T-cell (primary cell): ENCODE results near the gene PHRF1. TPM values are rescaled to one million over a fixed set of nuclear protein-coding genes. Genes with fewer than 3 reads are reported as not detected.
A peak's percentile ranks its signal among the peaks of the same experiment; 100 is the strongest.

ENCODE experiments used
- ATAC-seq, 4 experiments: fragments of 200-7000 bp in 3 of 4; fragments of 150-1000 bp in 1 of 4; cut with Tn5 transposase; replicated peaks in 1 of 4; 1 replicate in 3 of 4; 2 replicates in 1 of 4; pipeline ENCODE4 v1.10.0; 2021; ENCODE audit warnings: moderate library complexity in 3 of 4, mild to moderate bottlenecking in 2 of 4, moderate number of reproducible peaks in 1 of 4
- CTCF ChIA-PET, 2 donors: fragments of 300-600 bp; sonication (Branson Sonifier 250); formaldehyde crosslinking; loops; one replicate each; lab custom pipeline; 2022; ENCODE audit warnings: antibody characterized with exemption in 2 of 2; lab: Charles Lee
- POLR2A ChIA-PET, 2 donors: fragments of 300-600 bp; sonication (Branson Sonifier 250); formaldehyde crosslinking; loops; one replicate each; lab custom pipeline; 2022; ENCODE audit warnings: antibody characterized with exemption in 2 of 2; lab: Charles Lee
- DNase-seq, 35 experiments: peaks; one replicate each; pipeline versions ENCODE4 v3.0.0 to v3.0.0-alpha.2; 2013 to 2023
- H3K27ac ChIP-seq: one replicate; pipeline ENCODE4 v1.5.1; 2013; ENCODE audit warnings: low read length
- H3K27me3 ChIP-seq, 2 experiments: replicated peaks in 1 of 2; 1 replicate in 1 of 2; 2 replicates in 1 of 2; pipeline versions ENCODE4 v1.6.1 to v1.7.0; 2013; ENCODE audit warnings: low read length in 1 of 2, mixed read lengths in 1 of 2; ENCODE audit not compliant: control insufficient read depth in 2 of 2, insufficient read depth in 2 of 2; ENCODE audit errors: extremely low read depth in 1 of 2
- H3K36me3 ChIP-seq, 2 donors: 1 replicate in 1 of 2; 2 replicates in 1 of 2; pipeline versions ENCODE4 v1.6.1 to v1.7.0; 2013; ENCODE audit warnings: low read length in 1 of 2; ENCODE audit not compliant: control insufficient read depth in 2 of 2, insufficient read depth in 1 of 2; ENCODE audit errors: extremely low read depth in 1 of 2
- H3K4me1 ChIP-seq, 2 experiments: 1 replicate in 1 of 2; 2 replicates in 1 of 2; pipeline versions ENCODE4 v1.6.1 to v1.7.0; 2013; ENCODE audit warnings: low read length in 2 of 2, mixed read lengths in 1 of 2; ENCODE audit not compliant: insufficient read depth in 2 of 2, control insufficient read depth in 1 of 2; ENCODE audit errors: extremely low read depth in 1 of 2
- H3K4me3 ChIP-seq, 2 donors: 1 replicate in 1 of 2; 2 replicates in 1 of 2; pipeline versions ENCODE4 v1.5.1 to v1.7.0; 2013; ENCODE audit warnings: mild to moderate bottlenecking in 2 of 2, low read length in 1 of 2, moderate library complexity in 1 of 2; ENCODE audit not compliant: control insufficient read depth in 1 of 2; ENCODE audit errors: extremely low read depth in 1 of 2
- H3K9me3 ChIP-seq: 2 replicates; pipeline ENCODE4 v1.7.0; 2013
- H3K27ac Mint-ChIP-seq, 2 donors: one replicate each; pipeline ENCODE4 v1.8.0; 2020 to 2021; ENCODE audit warnings: mild to moderate bottlenecking in 2 of 2, mixed read lengths in 2 of 2
- H3K27me3 Mint-ChIP-seq, 2 donors: one replicate each; pipeline ENCODE4 v1.8.0; 2021 to 2022; ENCODE audit warnings: mixed read lengths in 2 of 2
- H3K36me3 Mint-ChIP-seq: one replicate; pipeline ENCODE4 v1.8.0; 2021; ENCODE audit warnings: mixed read lengths
- H3K4me1 Mint-ChIP-seq, 3 donors: one replicate each; pipeline ENCODE4 v1.8.0; 2020 to 2022; ENCODE audit warnings: mixed read lengths in 3 of 3, mild to moderate bottlenecking in 1 of 3
- H3K4me3 Mint-ChIP-seq, 3 donors: one replicate each; pipeline ENCODE4 v1.8.0; 2020 to 2022; ENCODE audit warnings: mild to moderate bottlenecking in 3 of 3, mixed read lengths in 3 of 3, moderate library complexity in 3 of 3
- H3K9me3 Mint-ChIP-seq, 3 donors: one replicate each; pipeline ENCODE4 v1.8.0; 2020 to 2022; ENCODE audit warnings: mixed read lengths in 3 of 3
- WGBS: methylation state at CpG from one replicate; pipeline ENCODE4 v1.1.5; 2013; ENCODE audit warnings: missing lambda C conversion rate; ENCODE audit not compliant: insufficient coverage; 5-methylcytosine and 5-hydroxymethylcytosine counted together
- total RNA-seq, 35 experiments: library from RNA in 6 of 35; stranded (reverse) in 6 of 35; fragments of 120-200 nt in 1 of 35; gene quantifications; one replicate each; pipeline versions ENCODE4 v1.2.1 to v1.2.4 and lab custom pipeline; 2013 to 2026

PHRF1 gene
- total RNA-seq, 5 donors from 2014 or later (not counting 1 experiment from before 2014, with no cell fraction given) = 40.2 to 69.4 (median 66.3) TPM

DNA sequence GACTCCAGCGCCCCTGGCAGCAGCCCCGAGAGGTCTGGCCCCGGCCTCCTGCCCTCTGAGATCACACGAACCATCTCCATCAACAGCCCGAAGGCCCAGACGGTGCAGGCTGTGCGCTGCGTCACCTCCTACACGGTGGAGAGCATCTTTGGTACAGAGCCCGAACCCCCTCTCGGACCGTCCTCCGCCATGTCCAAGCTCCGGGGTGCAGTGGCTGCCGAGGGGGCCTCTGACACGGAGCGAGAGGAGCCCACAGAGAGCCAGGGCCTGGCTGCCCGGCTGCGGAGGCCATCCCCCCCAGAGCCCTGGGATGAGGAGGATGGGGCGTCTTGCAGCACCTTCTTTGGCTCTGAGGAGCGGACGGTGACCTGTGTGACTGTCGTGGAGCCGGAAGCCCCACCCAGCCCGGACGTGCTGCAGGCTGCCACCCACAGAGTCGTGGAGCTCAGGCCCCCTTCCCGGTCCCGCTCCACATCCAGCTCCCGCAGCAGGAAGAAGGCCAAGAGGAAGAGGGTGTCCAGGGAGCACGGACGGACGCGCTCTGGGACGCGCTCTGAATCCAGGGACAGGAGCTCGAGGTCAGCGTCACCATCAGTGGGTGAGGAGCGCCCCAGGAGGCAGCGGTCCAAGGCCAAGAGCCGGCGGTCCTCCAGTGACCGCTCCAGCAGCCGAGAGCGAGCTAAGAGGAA lies 31.8 kb downstream of the PHRF1 start:
- H3K4me3 Mint-ChIP-seq = no peak overlapping the region
- H3K4me1 Mint-ChIP-seq = peaks cover 3 to 7% (median 4%) of the 10 kb centered on the region in 3 donors

GRCh38 chr11:608791-609251 lies 32.6 kb downstream of the PHRF1 start:
- POLR2A ChIA-PET = no interaction called here
- 91% methylated on average over 19 of the region's 28 CpGs for WGBS

More for the DNA sequence above, 31.8 kb downstream of the PHRF1 start:
- Histone ChIP-seq H3K27me3 (no peaks in the 10 kb centered on the region), H3K27ac (no peak overlapping the region), H3K9me3 (no peaks in the 10 kb centered on the region), H3K4me1 (peaks cover 0 to 9% of the 10 kb centered on the region in 2 experiments), H3K4me3 (no peak overlapping the region), H3K36me3 (peaks cover 36 to 97% of the 10 kb centered on the region in 2 donors)
- 97% methylated on average over 38 of the region's 45 CpGs for WGBS
- no peak overlapping the region for H3K27ac Mint-ChIP-seq
- ChIA-PET CTCF (no interaction called here), POLR2A (no interaction called here)
- no peaks in the 10 kb centered on the region for H3K27me3 Mint-ChIP-seq
- no peak for DNase-seq
- H3K36me3 Mint-ChIP-seq = peaks cover 23% of the 10 kb centered on the region
- H3K9me3 Mint-ChIP-seq = no peaks in the 10 kb centered on the region
- ATAC-seq = no peak

GRCh38 chr11:609341-609811 lies 33.1 kb downstream of the PHRF1 start:
- H3K36me3 Mint-ChIP-seq = peaks cover 19% of the 10 kb centered on the region
- no peak overlapping the region for H3K27ac Mint-ChIP-seq
- ChIA-PET POLR2A (no interaction called here), CTCF (no interaction called here)
- no peak overlapping the region for H3K4me3 ChIP-seq
- no peak overlapping the region for H3K27ac ChIP-seq
- no peaks in the 10 kb centered on the region for H3K9me3 ChIP-seq
- 92% methylated on average over 22 of the region's 28 CpGs for WGBS
- H3K9me3 Mint-ChIP-seq = no peaks in the 10 kb centered on the region
- H3K27me3 ChIP-seq = no peaks in the 10 kb centered on the region
- H3K4me3 Mint-ChIP-seq = no peak overlapping the region
- H3K4me1 ChIP-seq = peaks cover 4 to 21% of the 10 kb centered on the region in 2 experiments
- H3K4me1 Mint-ChIP-seq = peaks cover 4 to 16% (median 11%) of the 10 kb centered on the region in 3 donors
- ATAC-seq (no peak), DNase-seq (no peak)
- no peaks in the 10 kb centered on the region for H3K27me3 Mint-ChIP-seq
- H3K36me3 ChIP-seq = peaks cover 32 to 94% of the 10 kb centered on the region in 2 donors

More at GRCh38 chr11:608791-609251, 32.6 kb downstream of the PHRF1 start:
- DNase-seq = no peak
- Mint-ChIP-seq H3K9me3 (no peaks in the 10 kb centered on the region), H3K27me3 (no peaks in the 10 kb centered on the region), H3K4me1 (peaks cover 4 to 12% (median 7%) of the 10 kb centered on the region in 3 donors), H3K36me3 (peaks cover 23% of the 10 kb centered on the region), H3K27ac (peak overlapping the region in 1 of 2 donors; percentile 39), H3K4me3 (no peak overlapping the region)
- ATAC-seq = no peak
- Histone ChIP-seq H3K36me3 (peaks cover 36 to 95% of the 10 kb centered on the region in 2 donors), H3K9me3 (no peaks in the 10 kb centered on the region), H3K27me3 (no peaks in the 10 kb centered on the region), H3K27ac (no peak overlapping the region), H3K4me1 (peaks cover 2 to 15% of the 10 kb centered on the region in 2 experiments), H3K4me3 (no peak overlapping the region)
- CTCF ChIA-PET = no interaction called here

GRCh38 chr11:610146-610801 lies 34.0 kb downstream of the PHRF1 start:
- DNase-seq (no peak), ATAC-seq (no peak)
- Mint-ChIP-seq H3K27ac (no peak overlapping the region), H3K4me1 (peaks cover 4 to 20% (median 14%) of the 10 kb centered on the region in 3 donors), H3K4me3 (no peak overlapping the region), H3K27me3 (no peaks in the 10 kb centered on the region), H3K36me3 (peaks cover 15% of the 10 kb centered on the region), H3K9me3 (no peaks in the 10 kb centered on the region)
- Histone ChIP-seq H3K4me3 (no peak overlapping the region), H3K27ac (no peak overlapping the region), H3K4me1 (peaks cover 4 to 30% of the 10 kb centered on the region in 2 experiments), H3K9me3 (no peaks in the 10 kb centered on the region), H3K27me3 (no peaks in the 10 kb centered on the region), H3K36me3 (peaks cover 27 to 89% of the 10 kb centered on the region in 2 donors)
- WGBS = 97% methylated on average over 11 of the region's 18 CpGs
- CTCF ChIA-PET = no interaction called here
- POLR2A ChIA-PET = no interaction called here

- Mint-ChIP-seq H3K27ac (no peak overlapping the region), H3K27me3 (no peaks in the 10 kb centered on the region), H3K36me3 (peaks cover 14% of the 10 kb centered on the region), H3K4me3 (no peak overlapping the region), H3K9me3 (no peaks in the 10 kb centered on the region), H3K4me1 (peaks cover 9 to 23% (median 18%) of the 10 kb centered on the region in 3 donors)
- ChIA-PET POLR2A (interaction anchor here in 1 of 2 donors (0.5 kb wide), 1 partner anchor 20 kb away, joined by 3 read pairs; no protein-coding TSS in a partner anchor), CTCF (no interaction called here)
- no peaks in the 10 kb centered on the region for H3K27me3 ChIP-seq
- no peak overlapping the region for H3K4me3 ChIP-seq
- WGBS = 93% methylated on average over 35 of the region's 49 CpGs
- ATAC-seq = no peak
- no peaks in the 10 kb centered on the region for H3K9me3 ChIP-seq
- H3K27ac ChIP-seq = no peak overlapping the region
- H3K4me1 ChIP-seq = peaks cover 4 to 35% of the 10 kb centered on the region in 2 experiments
- no peak for DNase-seq
- peaks cover 21 to 78% of the 10 kb centered on the region in 2 donors for H3K36me3 ChIP-seq
Measured at GRCh38 chr11:611001-611996, 35.0 kb downstream of the PHRF1 start.
